Breast epithelium (tissue), 3 donors: Measurements from ENCODE around the gene MAMSTR.

ENCODE experiments used
- CTCF ChIP-seq, 3 donors: fragments of 450-650 bp; IDR thresholded peaks; one replicate each; pipeline ENCODE4 v1.5.1; 2016 to 2017; ENCODE audit warnings: antibody characterized with exemption in 3 of 3, mild to moderate bottlenecking in 3 of 3, moderate library complexity in 3 of 3
- POLR2A ChIP-seq: fragments of 450-650 bp; IDR thresholded peaks from one replicate; pipeline ENCODE4 v1.6.1; 2016; ENCODE audit warnings: antibody characterized with exemption, mild to moderate bottlenecking, moderate library complexity

GRCh38 chr19:48695743-48696352 is 23.7 kb downstream of the MAMSTR start, which contains the start of gene FUT2:
- TF ChIP-seq CTCF (IDR thresholded peaks at IDR 0.05) (no peak), POLR2A (no peak)
